ENCODE data around the gene GALNTL6.
"Not testable (repeated sequence)": the region's sequence is repeated elsewhere in the genome, so short reads cannot be mapped to it uniquely, and the experiment has no call there.

GALNTL6 gene

GRCh38 chr4:173041482-173041881 lies 1228.3 kb downstream of the GALNTL6 start:
- Histone ChIP-seq H3K4me3 (ENCODE audit: low read depth, low read length) (no peak overlapping the region), H3K27me3 (no peaks in the 10 kb centered on the region), H3K36me3 (no peaks in the 10 kb centered on the region), H3K4me1 (no peaks in the 10 kb centered on the region), H3K9me3 (no peaks in the 10 kb centered on the region)
- TF ChIP-seq CTCF (IDR thresholded peaks at IDR 0.05; ENCODE audit: low read depth, low read length), result no peak
- no peak for DNase-seq

- H3K36me3 ChIP-seq; H3K4me3 ChIP-seq (ENCODE audit: low read depth, low read length); H3K4me1 ChIP-seq; H3K27me3 ChIP-seq; H3K9me3 ChIP-seq; DNase-seq: not testable (repeated sequence)
Measured at GRCh38 chr4:173042139-173042538, 1228.9 kb downstream of the GALNTL6 start.

- Histone ChIP-seq H3K27me3 (no peaks in the 10 kb centered on the region), H3K4me1 (no peaks in the 10 kb centered on the region), H3K9me3 (no peaks in the 10 kb centered on the region), H3K36me3 (no peaks in the 10 kb centered on the region), H3K4me3 (ENCODE audit: low read depth, low read length) (no peak overlapping the region)
- no peak for TF ChIP-seq CTCF (IDR thresholded peaks at IDR 0.05; ENCODE audit: low read depth, low read length)
- DNase-seq, result no peak
Measured at GRCh38 chr4:173044340-173044739, 1231.1 kb downstream of the GALNTL6 start.

GRCh38 chr4:173045571-173045970 lies 1232.4 kb downstream of the GALNTL6 start:
- Histone ChIP-seq H3K9me3 (no peaks in the 10 kb centered on the region), H3K36me3 (no peaks in the 10 kb centered on the region), H3K27me3 (0 out of 2 replicates have a peak, but pooled peaks cover under 1% of the 10 kb centered on the region), H3K4me3 (ENCODE audit: low read depth, low read length) (no peak overlapping the region), H3K4me1 (no peaks in the 10 kb centered on the region)
- no peak for TF ChIP-seq CTCF (IDR thresholded peaks at IDR 0.05; ENCODE audit: low read depth, low read length)
- DNase-seq, result no peak

GRCh38 chr4:173046144-173046543 lies 1232.9 kb downstream of the GALNTL6 start:
- Histone ChIP-seq H3K4me3 (ENCODE audit: low read depth, low read length) (no peak overlapping the region), H3K36me3 (no peaks in the 10 kb centered on the region), H3K27me3 (0 out of 2 replicates have a peak, but pooled peaks cover 2% of the 10 kb centered on the region), H3K4me1 (no peaks in the 10 kb centered on the region), H3K9me3 (no peaks in the 10 kb centered on the region)
- DNase-seq, result no peak
- TF ChIP-seq CTCF (IDR thresholded peaks at IDR 0.05; ENCODE audit: low read depth, low read length), result no peak

GRCh38 chr4:173046818-173047217 lies 1233.6 kb downstream of the GALNTL6 start:
- no peak for DNase-seq
- no peak for TF ChIP-seq CTCF (IDR thresholded peaks at IDR 0.05; ENCODE audit: low read depth, low read length)

GRCh38 chr4:173051232-173051631 lies 1238.0 kb downstream of the GALNTL6 start:
- Histone ChIP-seq H3K4me1 (no peaks in the 10 kb centered on the region), H3K36me3 (no peaks in the 10 kb centered on the region), H3K4me3 (ENCODE audit: low read depth, low read length) (no peak overlapping the region), H3K9me3 (no peaks in the 10 kb centered on the region), H3K27me3 (0 out of 2 replicates have a peak, but pooled peaks cover 2% of the 10 kb centered on the region)
- DNase-seq, result no peak
- no peak for TF ChIP-seq CTCF (IDR thresholded peaks at IDR 0.05; ENCODE audit: low read depth, low read length)

More at GRCh38 chr4:173046818-173047217, 1233.6 kb downstream of the GALNTL6 start:
- 0 out of 2 replicates have a peak, but pooled peaks cover 2% of the 10 kb centered on the region for H3K27me3 ChIP-seq
- no peaks in the 10 kb centered on the region for H3K36me3 ChIP-seq
- no peaks in the 10 kb centered on the region for H3K4me1 ChIP-seq
- no peaks in the 10 kb centered on the region for H3K9me3 ChIP-seq
- no peak overlapping the region for H3K4me3 ChIP-seq (ENCODE audit: low read depth, low read length)

Measured in BE2C (cell line).